Glomerular endothelial cell (primary cell): ENCODE results near the gene C15orf40. TPM values are rescaled to one million over a fixed set of nuclear protein-coding genes. Genes with fewer than 3 reads are reported as not detected.
"Not testable (repeated sequence)": the region's sequence is repeated elsewhere in the genome, so short reads cannot be mapped to it uniquely, and the experiment has no call there.

Source experiments
- DNase-seq: peaks from one replicate; pipeline ENCODE4 v3.0.0-alpha.2; 2011; ENCODE audit warnings: low read depth, low spot score; ENCODE audit errors: extremely low read depth
- total RNA-seq: library from RNA; depleted of rRNA; stranded (reverse); fragments of >200 nt; gene quantifications from 2 replicates; pipeline ENCODE4 v1.2.3, GENCODE V29; 2015

C15orf40 gene
- total RNA-seq: 8.0 and 14.9 TPM in 2 replicates

DNA sequence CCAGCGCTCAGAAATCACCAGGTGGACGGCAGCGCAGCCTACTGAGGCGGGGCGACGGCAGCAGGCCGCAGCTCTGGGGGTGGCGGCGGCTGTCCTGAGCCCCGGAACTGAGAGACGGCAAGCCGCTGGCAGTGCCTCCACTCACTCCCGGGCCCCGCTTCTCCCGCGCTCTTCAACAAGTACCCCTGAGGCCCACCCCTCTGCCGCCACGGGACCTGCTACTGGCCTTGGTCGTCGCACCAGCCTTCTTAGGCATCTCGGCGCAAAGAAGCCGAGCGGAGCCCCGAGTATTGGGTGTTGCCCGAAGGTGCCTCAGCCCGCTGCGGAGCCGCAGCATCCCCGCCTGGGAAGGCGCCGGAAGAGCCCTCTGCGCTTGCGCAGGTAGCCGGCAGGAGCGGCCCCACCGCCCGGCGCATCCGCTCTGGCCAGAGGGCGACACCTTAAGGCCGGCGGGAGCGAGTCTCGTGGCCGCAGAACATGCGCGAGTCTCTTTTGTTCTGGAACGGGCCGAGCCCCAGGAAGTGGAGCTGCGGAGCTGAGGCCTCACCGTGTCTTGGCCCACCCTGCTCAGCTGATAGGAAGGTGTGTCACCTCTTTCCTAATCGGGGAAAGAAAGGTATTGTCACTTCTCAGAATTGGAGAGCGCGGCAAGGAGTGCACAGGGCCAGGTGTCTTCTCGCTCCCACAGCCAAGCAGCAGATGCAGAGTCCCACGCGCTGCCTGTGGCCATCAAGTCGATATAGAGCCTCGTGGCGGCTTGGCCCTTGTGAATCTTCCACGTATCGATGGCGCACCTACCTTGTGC, at the start of gene C15orf40:
Gene C15orf40, minus strand, starts transcription at position 369 of the 805 bp plus-strand sequence. Its CDS starts 32 bp downstream, at position 337.
- peak; percentile 41 for DNase-seq

- DNase-seq: no peak
Measured at GRCh38 chr15:83057696-83058376, 46.4 kb upstream of the C15orf40 start.

DNA sequence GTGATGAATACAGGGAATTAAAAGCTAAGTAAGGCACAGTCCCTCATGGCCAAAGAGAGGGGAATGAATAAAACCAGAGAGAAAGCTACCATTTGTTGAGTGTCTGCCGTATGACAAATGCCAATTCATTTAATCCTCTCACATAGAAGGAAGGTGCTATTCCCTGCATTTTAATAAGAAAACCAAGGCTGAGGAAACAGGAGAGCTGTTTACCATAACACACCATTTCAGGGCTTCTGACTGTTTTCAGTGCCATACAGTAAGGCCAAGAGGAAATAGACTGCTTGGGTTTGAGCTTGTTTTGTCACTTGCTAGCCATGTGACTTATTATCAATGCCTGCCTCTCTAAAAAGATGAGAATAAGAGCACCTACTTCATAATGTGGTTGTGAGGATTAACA, 45.6 kb upstream of the C15orf40 start:
- no peak for DNase-seq

GRCh38 chr15:83053151-83053550, 41.7 kb upstream of the C15orf40 start:
- DNase-seq: peak; percentile 41

DNA sequence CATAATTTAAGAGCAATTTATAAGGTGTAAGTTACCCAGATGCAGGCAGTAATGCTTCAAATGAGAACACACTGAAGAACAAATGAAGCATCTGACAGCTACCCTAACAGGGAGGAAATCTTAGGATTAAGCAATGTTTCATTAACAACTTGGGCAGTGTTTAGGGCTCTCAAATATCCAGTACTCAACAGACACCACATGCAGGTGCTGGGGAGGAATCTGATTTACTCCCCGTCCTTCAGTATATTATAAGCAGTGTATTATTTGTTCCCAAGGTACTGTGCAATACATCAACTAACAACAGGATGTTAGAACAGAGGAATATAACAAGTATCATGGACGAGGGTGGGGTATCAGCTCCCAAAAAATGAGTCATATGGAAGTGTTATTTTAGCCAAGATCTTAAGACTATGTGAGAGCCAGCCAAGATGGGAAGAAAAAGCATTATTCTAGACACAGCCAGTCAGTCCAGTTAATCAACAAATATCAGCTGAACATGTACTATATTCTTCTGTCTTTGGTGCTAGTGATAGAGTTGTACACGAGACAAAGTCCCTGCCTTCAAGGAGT, 35.2 kb upstream of the C15orf40 start:
- no peak for DNase-seq

DNA sequence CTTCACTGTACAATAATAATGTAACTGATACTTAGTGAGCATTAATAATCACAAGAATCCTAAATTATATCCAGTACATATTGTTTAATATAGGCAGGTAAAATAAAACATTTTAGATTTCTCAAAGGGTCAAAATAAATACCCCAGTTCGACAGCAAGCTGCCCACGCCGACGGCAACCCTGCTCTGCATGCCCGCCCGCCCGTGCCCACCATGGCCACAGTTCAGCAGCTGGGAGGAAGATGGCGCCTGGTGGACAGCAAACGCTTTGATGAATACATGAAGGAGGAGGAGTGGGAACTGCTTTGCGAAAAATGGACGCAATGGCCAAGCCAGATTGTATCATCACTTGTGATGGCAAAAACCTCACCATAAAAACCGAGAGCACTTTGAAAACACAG, 32.7 kb upstream of the C15orf40 start:
- DNase-seq: no peak

DNA sequence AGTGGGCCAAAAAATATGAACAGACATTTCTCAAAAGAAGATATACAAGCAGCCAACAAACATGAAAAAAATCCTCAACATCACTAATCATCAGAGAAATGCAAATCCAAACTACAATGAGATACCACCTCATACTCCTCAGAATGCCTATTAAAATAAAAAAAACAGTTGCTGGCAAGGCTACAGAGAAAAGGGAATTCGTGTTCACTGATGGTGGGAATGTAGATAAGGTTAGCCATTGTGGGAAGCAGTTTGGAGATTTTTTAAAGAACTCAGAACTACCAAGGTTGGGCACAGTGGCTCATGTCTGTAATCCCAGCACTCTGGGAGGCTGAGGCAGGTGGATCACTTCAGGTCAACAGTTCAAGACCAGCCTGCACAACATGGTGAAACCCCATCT, 27.8 kb upstream of the C15orf40 start:
- DNase-seq: no peak

- DNase-seq: no peak
Measured at GRCh38 chr15:83036253-83036652, 24.8 kb upstream of the C15orf40 start.

- not testable (repeated sequence) for DNase-seq
Measured at GRCh38 chr15:83031234-83031633, 19.8 kb upstream of the C15orf40 start.

GRCh38 chr15:83030021-83030420, 18.6 kb upstream of the C15orf40 start:
- no peak for DNase-seq

GRCh38 chr15:83018436-83018835, 7.0 kb upstream of the C15orf40 start:
- DNase-seq: no peak

DNA sequence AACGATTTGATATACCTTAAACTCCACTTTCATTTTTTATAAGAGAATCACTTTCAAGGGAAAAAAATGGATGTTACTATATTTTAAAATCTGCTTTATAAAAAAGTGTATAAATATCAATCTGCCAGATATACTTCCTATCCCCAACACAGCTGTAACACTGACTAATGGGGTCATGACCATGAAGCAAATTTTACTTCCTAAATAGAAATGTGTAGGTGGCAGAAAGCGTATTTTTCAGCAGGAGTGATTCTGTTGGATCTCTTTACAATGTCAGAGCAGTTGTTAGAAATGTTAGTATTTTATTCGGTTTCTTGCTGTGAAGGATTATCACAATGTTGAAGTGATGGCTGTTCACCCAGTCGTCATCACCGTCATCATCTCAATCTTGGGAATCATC, 5.5 kb upstream of the C15orf40 start:
- no peak for DNase-seq

GRCh38 chr15:83015361-83015760, 3.9 kb upstream of the C15orf40 start:
- DNase-seq: no peak

- no peak for DNase-seq
Measured at GRCh38 chr15:83014205-83014653, 2.8 kb upstream of the C15orf40 start.

DNA sequence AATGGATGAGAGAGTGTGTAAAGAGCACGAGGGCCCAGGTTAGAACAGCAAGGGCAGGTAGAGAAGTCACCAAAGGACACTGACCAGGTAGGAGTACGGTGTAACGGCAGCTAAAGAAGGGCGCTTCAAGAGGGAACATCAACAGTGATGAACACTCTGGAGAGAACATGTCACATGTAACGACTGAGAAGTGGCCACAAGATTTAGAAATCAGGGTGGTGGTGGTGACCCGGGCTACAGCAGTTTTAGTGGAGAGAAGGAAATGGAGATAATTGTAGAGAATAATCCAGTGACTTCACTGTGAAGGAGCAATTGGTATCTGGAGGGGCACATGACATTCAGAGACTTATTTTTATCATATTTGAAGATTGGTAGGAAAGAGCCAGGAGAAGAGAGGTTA, 1.2 kb upstream of the C15orf40 start:
- no peak for DNase-seq

DNA sequence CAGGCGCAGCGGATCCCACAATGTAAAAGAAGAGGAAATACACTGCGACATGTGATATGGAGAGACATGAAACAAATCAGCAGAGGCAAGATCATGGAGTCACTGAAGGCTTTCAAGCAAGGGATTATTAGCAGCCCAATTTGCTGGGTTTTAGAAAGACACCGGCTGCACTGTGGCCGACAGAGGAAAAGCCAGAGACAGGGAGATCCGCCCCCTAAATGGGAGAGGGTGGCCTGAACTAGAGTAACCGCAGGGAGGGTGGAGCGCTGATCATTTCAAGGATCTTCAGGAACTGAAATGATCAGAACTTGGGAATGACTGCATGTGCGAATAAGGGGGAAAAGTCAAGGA, 612 bp upstream of the C15orf40 start:
- DNase-seq: no peak

- DNase-seq: peak; percentile 66
Measured at GRCh38 chr15:83010709-83011270, 649 bp downstream of the C15orf40 start.

DNA sequence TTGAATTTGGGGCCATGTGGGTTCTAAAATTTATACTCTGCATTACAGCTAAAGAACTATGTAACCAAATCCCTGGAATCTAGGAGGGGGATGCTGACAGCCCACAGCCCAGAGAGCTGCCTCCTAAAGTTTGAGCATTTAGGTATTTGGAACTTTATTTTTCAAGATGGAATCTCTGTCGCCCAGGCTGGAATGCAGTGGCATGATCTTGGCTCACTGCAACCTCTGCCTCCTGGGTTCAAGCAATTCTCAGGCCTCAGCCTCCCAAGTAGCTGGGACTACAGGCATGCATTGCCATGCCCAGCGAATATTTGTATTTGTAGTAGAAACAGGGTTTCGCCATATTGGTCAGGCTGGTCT, 10.8 kb downstream of the C15orf40 start:
- DNase-seq: not testable (repeated sequence)

DNA sequence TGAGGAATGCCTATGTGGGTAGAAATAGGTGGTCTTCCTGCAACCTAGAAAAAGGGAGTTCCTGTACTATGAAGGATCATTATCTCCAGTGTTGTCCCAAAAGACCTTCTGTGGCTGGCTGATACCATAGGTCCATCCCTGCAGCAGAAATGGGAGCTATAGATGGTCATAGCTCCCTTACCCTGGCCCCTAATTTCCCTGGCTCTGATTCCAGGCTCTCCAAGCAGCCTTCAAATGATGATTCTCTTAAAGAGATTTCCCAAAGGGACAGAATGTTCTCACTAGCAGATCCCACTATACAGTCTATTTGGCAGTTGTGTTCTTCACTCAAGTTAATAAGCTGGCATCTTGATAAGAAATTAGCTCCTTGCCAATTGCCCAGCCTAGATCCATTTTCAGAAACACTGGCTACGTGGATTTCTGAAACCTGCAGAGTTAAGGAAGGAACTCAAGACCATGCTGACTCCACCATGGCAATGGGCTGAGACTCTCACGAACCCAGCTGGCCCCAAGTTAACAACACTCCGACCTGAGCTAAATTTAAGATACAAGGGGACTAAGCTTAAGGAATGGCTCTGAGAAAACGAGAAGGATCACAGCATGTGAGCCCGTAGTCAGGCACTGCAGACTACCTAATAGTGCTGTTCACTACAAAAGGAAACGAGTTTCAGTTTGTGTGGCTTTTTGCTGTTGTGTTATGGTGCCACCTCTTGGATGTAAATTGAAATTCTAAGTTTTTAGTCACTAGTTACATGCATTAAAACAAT, 11.4 kb downstream of the C15orf40 start:
- no peak for DNase-seq

DNA sequence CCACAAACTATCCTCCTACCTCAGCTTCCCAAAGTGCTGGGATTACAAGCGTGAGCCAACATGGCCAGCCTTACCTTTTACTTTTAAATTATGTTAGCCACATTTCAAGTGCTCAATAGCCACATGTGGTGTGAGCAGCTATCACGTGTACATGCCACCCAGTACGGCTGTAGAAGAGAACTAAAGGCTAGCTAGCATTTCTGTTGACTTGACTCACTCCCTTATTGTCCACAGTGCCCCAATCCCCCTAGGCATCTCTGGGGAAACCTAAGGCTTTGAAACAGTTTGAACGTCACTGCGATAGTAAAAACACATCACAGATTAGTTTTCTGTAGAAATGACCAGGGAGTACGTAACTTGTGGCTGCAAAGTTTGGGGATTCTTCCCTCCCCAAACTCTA, 12.0 kb downstream of the C15orf40 start:
- no peak for DNase-seq

DNA sequence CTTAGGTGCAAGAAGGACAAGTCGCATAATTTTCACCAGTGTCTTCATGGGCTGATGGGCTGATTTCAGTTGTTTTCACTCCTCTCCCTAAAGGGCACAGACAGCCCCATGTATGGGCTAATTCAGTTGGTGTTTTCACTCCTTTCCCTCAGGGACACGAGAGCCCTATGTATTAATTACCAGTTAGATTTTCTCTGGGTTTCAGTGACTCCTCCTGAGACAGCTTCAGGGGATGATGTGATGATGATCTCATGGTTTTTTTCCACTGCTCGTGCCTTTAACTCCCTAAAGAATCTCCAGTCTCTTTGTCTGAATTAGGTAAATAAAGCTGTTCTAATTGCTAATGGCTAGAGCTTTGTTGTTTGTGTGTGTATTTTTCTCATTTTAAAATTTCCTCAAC, 15.5 kb downstream of the C15orf40 start:
- no peak for DNase-seq
